ENCODE data around the gene ADAMTSL3. TPM values are rescaled to one million over a fixed set of nuclear protein-coding genes. Genes with fewer than 3 reads are reported as not detected.

The ADAMTSL3 gene
- total RNA-seq, 2 experiments from 2014 or later: not detected

DNA sequence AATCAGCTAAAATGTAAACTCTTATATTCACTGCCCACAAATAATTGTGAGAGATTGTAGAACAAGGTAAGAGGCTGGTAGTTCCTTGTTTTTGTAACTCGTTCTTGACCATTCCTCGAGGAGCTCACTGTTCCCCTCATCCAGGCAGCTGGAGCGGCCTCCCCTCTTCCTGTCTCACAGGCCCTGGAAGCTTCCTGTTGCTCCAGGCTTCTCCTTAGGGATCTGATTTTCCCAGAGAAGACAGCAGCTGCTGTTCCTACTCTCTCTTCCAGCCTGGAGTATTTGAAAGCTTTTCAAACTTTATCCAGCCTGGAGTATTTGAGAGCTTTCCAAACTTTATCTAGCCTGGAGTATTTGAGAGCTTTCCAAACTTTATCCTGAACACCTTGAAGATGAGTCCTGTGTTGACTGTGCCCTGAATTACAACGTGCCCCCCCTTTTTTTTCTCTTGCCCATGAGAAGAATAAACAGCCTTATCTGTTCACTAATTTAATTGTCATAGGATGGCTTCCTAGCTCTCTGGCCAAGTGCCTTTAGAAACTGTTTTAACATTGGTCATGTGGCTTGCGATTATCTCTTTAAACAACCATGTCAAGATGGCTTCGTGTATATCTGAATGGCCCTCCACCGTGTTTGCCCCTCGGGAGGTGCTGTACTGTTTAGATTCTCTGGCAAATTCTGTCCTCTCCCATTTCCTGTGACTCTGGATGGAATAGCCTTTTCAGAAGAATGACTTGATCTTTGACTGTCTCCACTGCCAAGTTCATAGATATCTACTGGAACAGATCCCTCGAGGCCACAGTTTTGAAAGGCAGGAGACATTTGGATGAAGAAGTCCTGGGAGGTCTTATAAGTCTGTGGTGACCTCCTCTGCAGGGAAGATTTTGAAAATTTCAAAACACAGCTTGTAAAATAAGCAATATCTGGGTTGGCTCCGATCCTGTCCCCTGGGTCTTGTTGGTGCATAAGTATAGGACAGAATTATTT lies 4.8 kb downstream of the ADAMTSL3 start:
- Mint-ChIP-seq H3K27ac (no peak overlapping the region), H3K36me3 (ENCODE audit: low read depth) (no peaks in the 10 kb centered on the region), H3K4me1 (ENCODE audit: low read depth) (no peaks in the 10 kb centered on the region), H3K9me3 (peaks cover 2% of the 10 kb centered on the region), H3K4me3 (no peak overlapping the region), H3K27me3 (ENCODE audit: low read depth) (peaks cover 31% of the 10 kb centered on the region)
- no peak for DNase-seq
- CTCF ChIA-PET: interaction anchor here (0.6 to 0.8 kb wide), 2 partner anchors 30 to 230 kb away, joined by 3 read pairs; no protein-coding TSS in a partner anchor
- intact Hi-C loops (cut with micrococcal nuclease): no loop called here

DNA sequence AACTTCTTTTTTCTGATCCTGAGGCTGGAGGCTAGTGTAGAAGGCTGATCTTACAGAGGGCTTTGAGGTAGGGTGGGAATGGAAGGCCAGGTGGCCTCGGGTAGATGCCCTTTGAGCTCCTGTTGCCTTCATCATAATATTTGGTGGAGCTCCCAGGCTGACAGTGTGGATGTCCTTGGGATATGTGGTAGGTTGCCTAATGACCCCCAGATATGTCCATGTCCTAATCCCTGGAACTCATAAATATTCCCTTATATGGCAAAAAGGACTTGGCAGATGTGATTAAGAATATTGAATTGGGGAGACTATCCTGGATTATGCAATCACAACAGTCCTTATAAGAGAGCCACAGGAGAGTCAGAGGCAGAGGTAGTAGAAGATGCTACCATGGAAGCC lies 5.5 kb downstream of the ADAMTSL3 start:
- Mint-ChIP-seq H3K27me3 (ENCODE audit: low read depth) (peaks cover 30% of the 10 kb centered on the region), H3K36me3 (ENCODE audit: low read depth) (no peaks in the 10 kb centered on the region), H3K4me3 (no peak overlapping the region), H3K9me3 (peaks cover 2% of the 10 kb centered on the region), H3K27ac (no peak overlapping the region), H3K4me1 (ENCODE audit: low read depth) (no peaks in the 10 kb centered on the region)
- no peak for DNase-seq
- CTCF ChIA-PET: no interaction called here
- intact Hi-C loops (cut with micrococcal nuclease): no loop called here

DNA sequence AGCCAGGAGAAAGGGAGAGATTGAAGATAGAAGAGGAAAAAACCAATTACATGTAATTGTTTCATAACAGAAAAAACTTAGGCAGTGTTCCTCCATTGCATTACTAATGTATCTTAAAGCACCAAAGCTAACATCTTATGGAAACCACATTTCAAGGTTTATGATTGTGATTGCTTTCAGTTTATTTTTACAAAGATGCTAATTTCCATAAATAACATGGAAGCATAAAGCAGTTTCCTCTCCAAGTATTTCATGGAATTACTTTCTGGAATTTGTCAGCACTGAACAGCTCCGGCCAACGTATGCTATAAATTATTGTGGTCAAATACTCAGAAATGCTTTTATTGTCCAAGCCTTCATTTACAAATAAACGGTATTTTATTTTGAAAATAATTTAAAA lies 11.6 kb downstream of the ADAMTSL3 start:
- H3K4me3 Mint-ChIP-seq: no peak overlapping the region
- DNase-seq: no peak
- CTCF ChIA-PET: no interaction called here
- intact Hi-C loops (cut with micrococcal nuclease): no loop called here
- no peaks in the 10 kb centered on the region for H3K36me3 Mint-ChIP-seq (ENCODE audit: low read depth)
- H3K27ac Mint-ChIP-seq: no peak overlapping the region
- H3K9me3 Mint-ChIP-seq: peaks cover 2% of the 10 kb centered on the region
- no peaks in the 10 kb centered on the region for H3K4me1 Mint-ChIP-seq (ENCODE audit: low read depth)
- peaks cover 5% of the 10 kb centered on the region for H3K27me3 Mint-ChIP-seq (ENCODE audit: low read depth)

- H3K4me3 Mint-ChIP-seq: no peak overlapping the region
- intact Hi-C loops (cut with micrococcal nuclease): no loop called here
- CTCF ChIA-PET: no interaction called here
- H3K27me3 Mint-ChIP-seq (ENCODE audit: low read depth): no peaks in the 10 kb centered on the region
- H3K4me1 Mint-ChIP-seq (ENCODE audit: low read depth): no peaks in the 10 kb centered on the region
- no peak for DNase-seq
- no peaks in the 10 kb centered on the region for H3K9me3 Mint-ChIP-seq
- no peaks in the 10 kb centered on the region for H3K36me3 Mint-ChIP-seq (ENCODE audit: low read depth)
- H3K27ac Mint-ChIP-seq: no peak overlapping the region
These were observed 16.8 kb downstream of the ADAMTSL3 start for GRCh38 chr15:83670672-83671229.

DNA sequence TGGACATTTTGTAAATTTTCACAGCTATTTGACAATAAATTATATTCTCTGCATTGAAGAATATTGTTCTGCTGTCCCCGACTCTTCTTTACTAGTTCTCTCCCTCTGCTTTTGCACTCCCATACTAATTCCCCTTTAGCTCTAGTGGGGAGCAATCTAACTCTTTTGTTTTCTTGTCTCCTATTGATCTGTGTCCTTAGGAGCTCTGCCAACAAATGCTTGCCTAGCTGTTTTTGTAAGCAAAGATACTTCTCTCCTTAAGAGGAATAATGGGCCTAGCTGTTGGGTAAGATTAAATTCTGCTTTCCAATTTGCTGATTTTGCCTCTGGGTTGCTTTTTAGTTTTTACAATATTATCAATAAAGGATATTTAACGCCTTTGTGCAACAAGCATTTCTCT lies 17.7 kb downstream of the ADAMTSL3 start:
- CTCF ChIA-PET: interaction anchor here (0.5 kb wide), 1 partner anchor 370 kb away, joined by 3 read pairs; no protein-coding TSS in a partner anchor
- Mint-ChIP-seq H3K36me3 (ENCODE audit: low read depth) (no peaks in the 10 kb centered on the region), H3K27ac (no peak overlapping the region), H3K9me3 (peaks cover 2% of the 10 kb centered on the region), H3K4me3 (no peak overlapping the region), H3K27me3 (ENCODE audit: low read depth) (no peaks in the 10 kb centered on the region), H3K4me1 (ENCODE audit: low read depth) (no peaks in the 10 kb centered on the region)
- DNase-seq: no peak
- intact Hi-C loops (cut with micrococcal nuclease): no loop called here

- Mint-ChIP-seq H3K36me3 (ENCODE audit: low read depth) (no peaks in the 10 kb centered on the region), H3K27me3 (ENCODE audit: low read depth) (peaks cover 2% of the 10 kb centered on the region), H3K9me3 (peaks cover 6% of the 10 kb centered on the region), H3K4me1 (ENCODE audit: low read depth) (no peaks in the 10 kb centered on the region), H3K27ac (no peak overlapping the region), H3K4me3 (no peak overlapping the region)
- DNase-seq: no peak
- CTCF ChIA-PET: no interaction called here
- intact Hi-C loops (cut with micrococcal nuclease): no loop called here
These were observed 19.5 kb downstream of the ADAMTSL3 start for GRCh38 chr15:83673385-83673784.

DNA sequence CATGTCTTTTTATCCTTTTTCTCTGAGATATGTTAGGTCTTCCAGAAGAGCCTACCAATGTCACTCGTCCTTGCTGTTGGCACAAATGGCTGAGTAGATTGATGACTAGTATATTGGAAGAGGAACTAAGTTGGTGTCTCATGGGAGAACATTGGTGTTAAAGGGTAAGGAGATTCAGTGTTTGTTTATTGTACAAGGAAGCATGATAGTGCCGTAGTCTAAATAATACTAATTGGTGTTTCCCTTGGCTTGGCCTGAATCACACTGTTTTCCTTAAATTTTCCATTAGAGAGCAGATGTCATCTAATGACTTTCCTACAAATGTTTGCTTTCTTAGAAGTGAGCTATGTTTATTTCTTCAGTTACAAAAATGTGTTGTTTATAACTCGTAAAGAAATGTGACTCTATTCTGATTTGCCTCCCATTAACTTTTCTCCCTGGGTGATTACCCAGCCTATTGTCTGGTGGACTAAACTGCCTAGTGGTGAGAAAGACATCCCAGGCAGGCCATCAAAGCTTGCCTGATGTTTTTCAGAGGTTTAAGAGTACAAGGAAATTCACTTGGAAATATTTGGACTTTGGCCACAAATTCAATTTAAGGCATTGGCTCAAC lies 28.7 kb downstream of the ADAMTSL3 start:
- no peak for DNase-seq
- intact Hi-C loops (cut with micrococcal nuclease): no loop called here
- no peaks in the 10 kb centered on the region for H3K36me3 Mint-ChIP-seq (ENCODE audit: low read depth)
- CTCF ChIA-PET: no interaction called here
- H3K4me1 Mint-ChIP-seq (ENCODE audit: low read depth): no peaks in the 10 kb centered on the region
- H3K27ac Mint-ChIP-seq: no peak overlapping the region
- H3K9me3 Mint-ChIP-seq: no peaks in the 10 kb centered on the region
- no peak overlapping the region for H3K4me3 Mint-ChIP-seq
- H3K27me3 Mint-ChIP-seq (ENCODE audit: low read depth): peaks cover 12% of the 10 kb centered on the region

- Mint-ChIP-seq H3K9me3 (no peaks in the 10 kb centered on the region), H3K4me1 (ENCODE audit: low read depth) (no peaks in the 10 kb centered on the region), H3K27me3 (ENCODE audit: low read depth) (peaks cover 15% of the 10 kb centered on the region), H3K36me3 (ENCODE audit: low read depth) (no peaks in the 10 kb centered on the region), H3K4me3 (no peak overlapping the region), H3K27ac (no peak overlapping the region)
- CTCF ChIA-PET: no interaction called here
- no peak for DNase-seq
- intact Hi-C loops (cut with micrococcal nuclease): no loop called here
These were observed 32.0 kb downstream of the ADAMTSL3 start for GRCh38 chr15:83685916-83686332.

DNA sequence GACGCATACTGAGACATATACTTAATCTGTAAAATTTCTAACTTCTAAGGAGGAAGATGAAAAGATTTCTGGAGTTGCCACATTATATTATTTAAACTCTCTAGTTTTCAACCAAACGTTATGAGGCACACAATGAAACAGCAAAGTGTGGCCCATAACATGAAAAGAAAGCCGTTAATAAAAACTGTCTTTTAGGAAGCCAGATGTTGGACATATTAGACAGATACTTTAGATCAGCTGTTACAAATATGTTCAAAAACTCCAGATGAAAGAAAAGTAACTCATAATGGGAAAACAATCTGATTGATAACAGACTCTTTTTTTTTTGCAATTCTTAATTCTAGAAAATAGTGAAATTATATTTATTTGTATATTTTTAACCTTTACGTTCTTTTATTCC lies 34.3 kb downstream of the ADAMTSL3 start:
- CTCF ChIA-PET: no interaction called here
- Mint-ChIP-seq H3K27ac (no peak overlapping the region), H3K9me3 (no peaks in the 10 kb centered on the region), H3K4me1 (ENCODE audit: low read depth) (no peaks in the 10 kb centered on the region), H3K36me3 (ENCODE audit: low read depth) (no peaks in the 10 kb centered on the region), H3K27me3 (ENCODE audit: low read depth) (peaks cover 13% of the 10 kb centered on the region), H3K4me3 (no peak overlapping the region)
- intact Hi-C loops (cut with micrococcal nuclease): no loop called here
- no peak for DNase-seq

DNA sequence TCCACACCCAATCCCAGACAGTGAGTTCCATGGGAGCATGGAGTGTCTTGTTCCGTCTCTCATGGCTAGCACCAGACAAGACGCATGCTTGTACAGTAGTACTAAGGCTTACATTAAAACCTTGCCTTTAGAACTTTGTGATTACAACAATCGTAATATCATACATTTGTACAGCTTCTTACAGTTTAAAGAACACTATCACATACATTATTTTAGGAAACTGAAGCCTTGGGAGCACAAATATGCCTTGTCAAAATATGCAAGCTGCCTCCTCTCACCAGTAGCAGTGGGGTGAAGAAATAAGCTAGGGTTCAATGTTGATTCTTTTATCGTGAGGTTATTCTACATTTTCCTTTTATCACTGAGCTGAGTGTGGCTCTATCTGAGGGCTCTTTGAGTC lies 36.8 kb downstream of the ADAMTSL3 start:
- Mint-ChIP-seq H3K9me3 (no peaks in the 10 kb centered on the region), H3K27ac (no peak overlapping the region), H3K36me3 (ENCODE audit: low read depth) (no peaks in the 10 kb centered on the region), H3K4me3 (no peak overlapping the region), H3K4me1 (ENCODE audit: low read depth) (no peaks in the 10 kb centered on the region), H3K27me3 (ENCODE audit: low read depth) (peaks cover 11% of the 10 kb centered on the region)
- DNase-seq: no peak
- CTCF ChIA-PET: no interaction called here
- intact Hi-C loops (cut with micrococcal nuclease): no loop called here

GRCh38 chr15:83692746-83693581 lies 39.0 kb downstream of the ADAMTSL3 start:
- H3K4me1 Mint-ChIP-seq (ENCODE audit: low read depth): no peaks in the 10 kb centered on the region
- H3K27ac Mint-ChIP-seq: no peak overlapping the region
- CTCF ChIA-PET: interaction anchor here (0.7 kb wide), 1 partner anchor 97 kb away, joined by 3 read pairs; no protein-coding TSS in a partner anchor
- intact Hi-C loops (cut with micrococcal nuclease): no loop called here
- DNase-seq: no peak
- no peaks in the 10 kb centered on the region for H3K36me3 Mint-ChIP-seq (ENCODE audit: low read depth)
- peaks cover 3% of the 10 kb centered on the region for H3K27me3 Mint-ChIP-seq (ENCODE audit: low read depth)
- H3K4me3 Mint-ChIP-seq: no peak overlapping the region
- H3K9me3 Mint-ChIP-seq: no peaks in the 10 kb centered on the region

DNA sequence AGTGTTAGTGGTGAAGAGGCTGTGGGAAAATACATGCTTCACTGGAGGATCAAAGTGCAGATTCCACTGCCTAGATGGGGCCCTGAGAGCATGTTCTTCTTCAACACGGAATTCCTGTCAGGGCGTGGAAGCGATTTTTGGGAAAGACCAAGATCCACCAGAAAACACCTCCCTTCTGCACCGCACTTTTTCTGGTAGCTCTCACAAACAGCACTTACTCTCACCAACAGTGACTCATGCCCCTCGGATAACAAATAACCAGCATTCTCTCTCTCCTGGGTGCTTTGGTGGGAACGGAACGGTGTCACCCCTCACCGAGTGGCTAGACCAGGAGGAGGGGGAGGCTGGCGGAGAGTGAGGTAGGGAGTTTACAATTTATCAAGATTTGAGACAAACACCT lies 40.1 kb downstream of the ADAMTSL3 start:
- no peak for DNase-seq
- H3K27me3 Mint-ChIP-seq (ENCODE audit: low read depth): peaks cover 3% of the 10 kb centered on the region
- CTCF ChIA-PET: no interaction called here
- no peak overlapping the region for H3K4me3 Mint-ChIP-seq
- H3K36me3 Mint-ChIP-seq (ENCODE audit: low read depth): no peaks in the 10 kb centered on the region
- no peak overlapping the region for H3K27ac Mint-ChIP-seq
- no peaks in the 10 kb centered on the region for H3K9me3 Mint-ChIP-seq
- intact Hi-C loops (cut with micrococcal nuclease): no loop called here
- no peaks in the 10 kb centered on the region for H3K4me1 Mint-ChIP-seq (ENCODE audit: low read depth)
